ENCODE results near the gene ZYG11B. TPM values are rescaled to one million over a fixed set of nuclear protein-coding genes. Genes with fewer than 3 reads are reported as not detected.
"Not testable (repeated sequence)": the region's sequence is repeated elsewhere in the genome, so short reads cannot be mapped to it uniquely, and the experiment has no call there.

Gene ZYG11B
- polyA plus RNA-seq, 5 donors: 20.7 to 28.2 (median 25.0) TPM

GRCh38 chr1:52842643-52843310 lies 116.5 kb downstream of the ZYG11B start, which contains the start of gene ZYG11A:
Gene ZYG11A, plus strand, starts transcription at chr1:52842760. Its CDS starts 124 bp downstream, at chr1:52842884.
- peak; percentile 42 to 43 for DNase-seq

- not testable (repeated sequence) for DNase-seq
These were observed 118.9 kb downstream of the ZYG11B start for GRCh38 chr1:52845119-52845518.

GRCh38 chr1:52848423-52848822 lies 122.2 kb downstream of the ZYG11B start:
- no peak for DNase-seq

GRCh38 chr1:52850951-52851350 lies 124.7 kb downstream of the ZYG11B start:
- DNase-seq: no peak

- no peak for DNase-seq
These were observed 126.6 kb downstream of the ZYG11B start for GRCh38 chr1:52852854-52853253.

GRCh38 chr1:52855584-52855983 lies 129.3 kb downstream of the ZYG11B start:
- DNase-seq: no peak

- DNase-seq: no peak
These were observed 129.8 kb downstream of the ZYG11B start for GRCh38 chr1:52856026-52856425.

GRCh38 chr1:52857443-52857842 lies 131.2 kb downstream of the ZYG11B start:
- DNase-seq: no peak

- no peak for DNase-seq
These were observed 136.6 kb downstream of the ZYG11B start for GRCh38 chr1:52862666-52863458.

GRCh38 chr1:52867087-52867863 lies 141.0 kb downstream of the ZYG11B start:
- DNase-seq: peak; percentile 3 to 6

- not testable (repeated sequence) for DNase-seq
These were observed 143.5 kb downstream of the ZYG11B start for GRCh38 chr1:52869727-52870126.

GRCh38 chr1:52876843-52877242 lies 150.6 kb downstream of the ZYG11B start:
- no peak for DNase-seq

Other genes with a start within 250 kb of the ZYG11B start
- 100 to 1,000 TPM in 4 of 5 donors, 10 to 100 TPM in 1; 98.5 to 122 (median 116) TPM for gene TUT4, start 173.4 kb upstream of the ZYG11B start, polyA plus RNA-seq (ENCODE audit: insufficient read depth in 1 of 5, insufficient read length in 5 of 5, low replicate concordance in 1 of 5)
- 100 to 1,000 TPM in 1 of 5 donors, 10 to 100 TPM in 4; 71.9 to 104 (median 83.7) TPM for gene GPX7, start 124.1 kb upstream of the ZYG11B start, polyA plus RNA-seq (ENCODE audit: insufficient read depth in 1 of 5, insufficient read length in 5 of 5, low replicate concordance in 1 of 5)
- gene SHISAL2A, start 93.3 kb upstream of the ZYG11B start, polyA plus RNA-seq (ENCODE audit: insufficient read depth in 1 of 5, insufficient read length in 5 of 5, low replicate concordance in 1 of 5): 1 to 10 TPM in 2 of 5 donors, under 1 TPM in 3; 0.63 to 1.1 (median 0.76) TPM
- 10 to 100 TPM; 10.2 to 14.0 (median 12.2) TPM for gene COA7, start 28.1 kb upstream of the ZYG11B start, polyA plus RNA-seq (ENCODE audit: insufficient read depth in 1 of 5, insufficient read length in 5 of 5, low replicate concordance in 1 of 5)
- under 1 TPM; 0.10 to 0.16 (median 0.14) TPM for gene ZYG11A, start 116.3 kb downstream of the ZYG11B start, polyA plus RNA-seq (ENCODE audit: insufficient read depth in 1 of 5, insufficient read length in 5 of 5, low replicate concordance in 1 of 5)
- gene ECHDC2, start 195.3 kb downstream of the ZYG11B start, polyA plus RNA-seq (ENCODE audit: insufficient read depth in 1 of 5, insufficient read length in 5 of 5, low replicate concordance in 1 of 5): 100 to 1,000 TPM; 107 to 184 (median 137) TPM
- gene SCP2, start 200.8 kb downstream of the ZYG11B start, polyA plus RNA-seq (ENCODE audit: insufficient read depth in 1 of 5, insufficient read length in 5 of 5, low replicate concordance in 1 of 5): 100 to 1,000 TPM; 133 to 168 (median 157) TPM

All from right lung (tissue), 5 donors.